Measurements from ENCODE around the gene ZBTB7C. TPM values are rescaled to one million over a fixed set of nuclear protein-coding genes. Genes with fewer than 3 reads are reported as not detected.

Gene ZBTB7C
- total RNA-seq, 1 experiment from 2014 or later: 0.33 TPM

DNA sequence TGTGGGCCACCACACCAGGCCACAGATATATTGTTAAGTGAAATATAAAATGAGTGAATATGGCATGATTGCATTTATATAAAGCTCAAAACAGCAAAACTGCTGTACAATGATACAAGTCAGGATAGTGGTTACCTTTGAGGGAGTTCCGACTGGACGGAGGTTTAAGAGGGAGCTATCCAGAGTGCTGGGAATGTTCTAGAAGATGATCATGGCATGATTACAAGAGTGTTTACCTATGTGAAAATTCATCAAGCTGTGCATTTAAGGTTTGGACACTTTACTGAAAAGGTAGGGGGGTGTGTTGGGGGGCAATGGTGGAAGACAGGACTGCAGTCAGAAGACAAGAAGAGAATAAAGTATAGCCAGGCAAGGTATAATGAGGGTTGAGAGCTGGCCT, 201.4 kb downstream of the ZBTB7C start:
- Histone ChIP-seq H3K79me1 (ENCODE audit: insufficient read depth, low read depth, low read length, poor library complexity, severe bottlenecking) (no peaks in the 10 kb centered on the region), H3T11ph (ENCODE audit: low read length) (no peak overlapping the region), H3K4ac (ENCODE audit: low read depth, low read length) (no peak overlapping the region), H4K5ac (ENCODE audit: insufficient read length, low read depth, low read length) (no peak overlapping the region), H3K18ac (ENCODE audit: insufficient read length, low read depth, low read length) (no peak overlapping the region), H3K4me1 (ENCODE audit: insufficient read depth, low read length) (no peaks in the 10 kb centered on the region), H3K9ac (ENCODE audit: extremely low read depth, insufficient read length, low read length) (no peak overlapping the region), H2BK5ac (ENCODE audit: insufficient read length, low read length) (no peak overlapping the region), H4K91ac (ENCODE audit: insufficient read length, low read depth, low read length) (no peak overlapping the region), H4K8ac (replicated peaks; ENCODE audit: insufficient read length, low read depth, low read length) (no peak overlapping the region), H3K56ac (ENCODE audit: insufficient read length, low read depth, low read length) (no peak overlapping the region), H3K14ac (ENCODE audit: insufficient read depth, low read length) (no peak overlapping the region), H2AK5ac (ENCODE audit: insufficient read length, low read length) (no peak overlapping the region), H2BK12ac (ENCODE audit: insufficient read length, low read depth, low read length) (no peak overlapping the region), H2BK120ac (ENCODE audit: low read depth, low read length, poor library complexity, severe bottlenecking) (no peak overlapping the region), H3K27ac (ENCODE audit: insufficient read length, low read depth, low read length) (no peak overlapping the region), H3K23me2 (ENCODE audit: insufficient read length, low read depth, low read length, poor library complexity, severe bottlenecking) (no peaks in the 10 kb centered on the region), H3K4me2 (ENCODE audit: insufficient read depth, insufficient read length, low read length) (no peak overlapping the region), H4K20me1 (ENCODE audit: control insufficient read depth, insufficient read depth, insufficient read length) (no peaks in the 10 kb centered on the region), H2BK20ac (ENCODE audit: low read depth, low read length, poor library complexity, severe bottlenecking) (no peak overlapping the region), H2AFZ (ENCODE audit: low read length) (no peak overlapping the region), H3K23ac (ENCODE audit: insufficient read length, low read depth, low read length) (no peak overlapping the region), H3K79me2 (ENCODE audit: insufficient read depth, low read length) (no peaks in the 10 kb centered on the region), H2BK15ac (ENCODE audit: low read depth, low read length) (no peak overlapping the region), H3K27me3 (ENCODE audit: insufficient read depth, low read length) (no peaks in the 10 kb centered on the region), H3K9me3 (ENCODE audit: control insufficient read depth, low read depth, low read length) (no peaks in the 10 kb centered on the region)
- Mint-ChIP-seq H3K27me3 (ENCODE audit: low read depth) (peaks cover 14% of the 10 kb centered on the region), H3K4me3 (no peak overlapping the region), H3K27ac (no peak overlapping the region), H3K4me1 (peaks cover 6 to 10% of the 10 kb centered on the region in 2 experiments), H3K9me3 (peaks cover 17% of the 10 kb centered on the region in 2 experiments), H3K36me3 (ENCODE audit: insufficient read depth in 1 of 3, low read depth in 3 of 3) (peaks cover 0 to 8% (median 4%) of the 10 kb centered on the region in 3 experiments; a peak in 3 of 7 replicates)
- no peak for DNase-seq
- TF ChIP-seq, protein P1, sequence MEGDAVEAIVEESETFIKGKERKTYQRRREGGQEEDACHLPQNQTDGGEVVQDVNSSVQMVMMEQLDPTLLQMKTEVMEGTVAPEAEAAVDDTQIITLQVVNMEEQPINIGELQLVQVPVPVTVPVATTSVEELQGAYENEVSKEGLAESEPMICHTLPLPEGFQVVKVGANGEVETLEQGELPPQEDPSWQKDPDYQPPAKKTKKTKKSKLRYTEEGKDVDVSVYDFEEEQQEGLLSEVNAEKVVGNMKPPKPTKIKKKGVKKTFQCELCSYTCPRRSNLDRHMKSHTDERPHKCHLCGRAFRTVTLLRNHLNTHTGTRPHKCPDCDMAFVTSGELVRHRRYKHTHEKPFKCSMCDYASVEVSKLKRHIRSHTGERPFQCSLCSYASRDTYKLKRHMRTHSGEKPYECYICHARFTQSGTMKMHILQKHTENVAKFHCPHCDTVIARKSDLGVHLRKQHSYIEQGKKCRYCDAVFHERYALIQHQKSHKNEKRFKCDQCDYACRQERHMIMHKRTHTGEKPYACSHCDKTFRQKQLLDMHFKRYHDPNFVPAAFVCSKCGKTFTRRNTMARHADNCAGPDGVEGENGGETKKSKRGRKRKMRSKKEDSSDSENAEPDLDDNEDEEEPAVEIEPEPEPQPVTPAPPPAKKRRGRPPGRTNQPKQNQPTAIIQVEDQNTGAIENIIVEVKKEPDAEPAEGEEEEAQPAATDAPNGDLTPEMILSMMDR (conservative IDR thresholded peaks at IDR 0.05): no peak
- no CpG with 5 or more reads among the region's 2 CpGs for WGBS (ENCODE audit: extremely low coverage, insufficient read length, low lambda C conversion rate)

Data from H9 (cell line).